DND-41 (cell line): ENCODE results near the gene HECTD1.

Experiments
- CTCF ChIP-seq: IDR thresholded peaks from 2 replicates; pipeline ENCODE4 v1.5.1; 2012; ENCODE audit warnings: borderline replicate concordance, low read length, moderate library complexity, mild to moderate bottlenecking; ENCODE audit not compliant: poor library complexity, severe bottlenecking; ENCODE audit errors: extremely low read depth
- EZH2 ChIP-seq: IDR thresholded peaks from 3 replicates; pipeline ENCODE4 v1.6.1; 2012; ENCODE audit warnings: borderline replicate concordance, low read depth, mild to moderate bottlenecking, moderate library complexity, low read length, inconsistent platforms; ENCODE audit not compliant: severe bottlenecking

- no peak for TF ChIP-seq CTCF
- no peak for TF ChIP-seq EZH2
Observed at GRCh38 chr14:31075144-31075543, 132.4 kb downstream of the HECTD1 start.
